ENCODE data around the gene FST.

GRCh38 chr5:53456366-53456765 lies 24.1 kb upstream of the FST start:
- TF ChIP-seq CTCF (CRISPR knock-in tag; IDR thresholded peaks at IDR 0.05) (no peak), SP2 (CRISPR knock-in tag; IDR thresholded peaks at IDR 0.05) (no peak), CBX1 (IDR thresholded peaks at IDR 0.05; ENCODE audit: low read depth) (no peak), PATZ1 (CRISPR knock-in tag; IDR thresholded peaks at IDR 0.05) (no peak), POLR2AphosphoS5 (IDR thresholded peaks at IDR 0.05; ENCODE audit: low read depth, low read length) (no peak)

All from HepG2 (cell line).